ENCODE results near the gene FGD3. TPM values are rescaled to one million over a fixed set of nuclear protein-coding genes. Genes with fewer than 3 reads are reported as not detected.

Gene FGD3
- polyA plus RNA-seq, 1 donor (not counting 4 experiments of a cell fraction or from before 2014, with no cell fraction given) = 0.21 TPM

DNA sequence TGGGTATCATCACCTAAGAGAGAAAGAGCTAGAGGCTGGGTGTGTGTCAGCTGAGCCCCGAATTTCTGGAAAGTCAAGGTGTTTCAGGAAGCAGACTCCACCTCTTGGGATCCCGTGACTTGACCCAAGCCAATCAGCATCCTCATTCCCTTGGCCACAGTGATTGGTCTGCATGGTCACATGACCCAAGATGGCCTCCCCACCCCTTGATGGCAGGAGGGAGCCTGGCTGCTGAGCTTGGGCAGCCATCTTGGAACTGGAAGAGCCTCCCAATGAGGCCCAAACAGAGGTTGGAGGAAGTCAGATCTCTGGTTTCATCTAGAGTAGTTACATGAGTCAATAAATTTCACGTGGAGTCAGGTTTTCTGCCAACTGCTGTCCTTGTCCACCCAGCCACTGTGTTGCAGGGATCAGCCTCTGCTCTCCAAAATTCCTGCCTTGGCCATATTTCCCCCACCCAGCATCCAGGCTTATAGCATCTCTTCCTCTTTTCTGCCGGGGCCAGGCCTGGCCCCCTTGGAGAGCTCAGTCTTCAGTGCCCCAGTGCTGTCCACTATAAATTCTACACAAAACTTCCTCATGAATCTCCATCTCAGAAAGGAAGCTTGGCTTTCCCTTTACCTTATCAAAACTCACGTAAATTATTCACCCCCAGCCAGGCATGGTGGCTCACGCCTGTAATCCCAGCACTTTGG, 93.9 kb downstream of the FGD3 start:
- no peak overlapping the region for H3K9ac ChIP-seq (ENCODE audit: control insufficient read depth, extremely low read depth, insufficient read depth, low read length)
- no peak for DNase-seq (ENCODE audit: low read depth, low spot score)
- TF ChIP-seq, protein P1, sequence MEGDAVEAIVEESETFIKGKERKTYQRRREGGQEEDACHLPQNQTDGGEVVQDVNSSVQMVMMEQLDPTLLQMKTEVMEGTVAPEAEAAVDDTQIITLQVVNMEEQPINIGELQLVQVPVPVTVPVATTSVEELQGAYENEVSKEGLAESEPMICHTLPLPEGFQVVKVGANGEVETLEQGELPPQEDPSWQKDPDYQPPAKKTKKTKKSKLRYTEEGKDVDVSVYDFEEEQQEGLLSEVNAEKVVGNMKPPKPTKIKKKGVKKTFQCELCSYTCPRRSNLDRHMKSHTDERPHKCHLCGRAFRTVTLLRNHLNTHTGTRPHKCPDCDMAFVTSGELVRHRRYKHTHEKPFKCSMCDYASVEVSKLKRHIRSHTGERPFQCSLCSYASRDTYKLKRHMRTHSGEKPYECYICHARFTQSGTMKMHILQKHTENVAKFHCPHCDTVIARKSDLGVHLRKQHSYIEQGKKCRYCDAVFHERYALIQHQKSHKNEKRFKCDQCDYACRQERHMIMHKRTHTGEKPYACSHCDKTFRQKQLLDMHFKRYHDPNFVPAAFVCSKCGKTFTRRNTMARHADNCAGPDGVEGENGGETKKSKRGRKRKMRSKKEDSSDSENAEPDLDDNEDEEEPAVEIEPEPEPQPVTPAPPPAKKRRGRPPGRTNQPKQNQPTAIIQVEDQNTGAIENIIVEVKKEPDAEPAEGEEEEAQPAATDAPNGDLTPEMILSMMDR (optimal IDR thresholded peaks at IDR 0.05 in 1 of 3, IDR thresholded peaks at IDR 0.05 in 1 of 3, conservative IDR thresholded peaks at IDR 0.05 in 1 of 3; ENCODE audit: extremely low read depth in 1 of 3, insufficient read depth in 2 of 3, low read length in 3 of 3) = no peak
- no peak for TF ChIP-seq EZH2 (IDR thresholded peaks at IDR 0.05; ENCODE audit: low read length)
- no peaks in the 10 kb centered on the region for H3K36me3 ChIP-seq (ENCODE audit: control insufficient read depth in 2 of 2, extremely low read depth in 1 of 2, insufficient read depth in 2 of 2, low read length in 2 of 2)
- FAIRE-seq = no peak
- no peaks in the 10 kb centered on the region for H3K9me3 ChIP-seq (ENCODE audit: control insufficient read depth, low read depth, low read length)
- no peak overlapping the region for H2AFZ ChIP-seq (ENCODE audit: control insufficient read depth, low read length)
- H3K4me3 ChIP-seq (ENCODE audit: control insufficient read depth in 2 of 3, extremely low read depth in 1 of 3, insufficient read depth in 2 of 3, low read depth in 1 of 3, low read length in 3 of 3) = no peak overlapping the region
- dilution Hi-C loops (cut with MboI; ENCODE audit: extremely low pct_ligation_motif_present, low sequenced_read_pairs) = no loop called here
- H4K20me1 ChIP-seq (ENCODE audit: control insufficient read depth, extremely low read depth, insufficient read depth, low read length) = no peaks in the 10 kb centered on the region
- no peaks in the 10 kb centered on the region for H3K4me1 ChIP-seq (ENCODE audit: control insufficient read depth, extremely low read depth, insufficient read depth, low read length)
- H3K27me3 ChIP-seq (ENCODE audit: control insufficient read depth, extremely low read depth, insufficient read depth, low read length) = no peaks in the 10 kb centered on the region
- H3K4me2 ChIP-seq (ENCODE audit: control insufficient read depth, extremely low read depth, insufficient read depth, low read depth, low read length) = no peak overlapping the region
- H3K79me2 ChIP-seq (ENCODE audit: control insufficient read depth, insufficient read depth, low read length) = no peaks in the 10 kb centered on the region
- no peaks in the 10 kb centered on the region for H3K9me1 ChIP-seq (ENCODE audit: control insufficient read depth, extremely low read depth, insufficient read depth, low read length)
- no peak overlapping the region for H3K27ac ChIP-seq (ENCODE audit: control insufficient read depth, insufficient read depth, low read length)

- Histone ChIP-seq H3K4me1 (ENCODE audit: control insufficient read depth, extremely low read depth, insufficient read depth, low read length) (no peaks in the 10 kb centered on the region), H3K4me3 (ENCODE audit: control insufficient read depth in 2 of 3, extremely low read depth in 1 of 3, insufficient read depth in 2 of 3, low read depth in 1 of 3, low read length in 3 of 3) (no peak overlapping the region), H4K20me1 (ENCODE audit: control insufficient read depth, extremely low read depth, insufficient read depth, low read length) (no peaks in the 10 kb centered on the region), H2AFZ (ENCODE audit: control insufficient read depth, low read length) (no peak overlapping the region), H3K79me2 (ENCODE audit: control insufficient read depth, insufficient read depth, low read length) (no peaks in the 10 kb centered on the region), H3K36me3 (ENCODE audit: control insufficient read depth in 2 of 2, extremely low read depth in 1 of 2, insufficient read depth in 2 of 2, low read length in 2 of 2) (no peaks in the 10 kb centered on the region), H3K27me3 (ENCODE audit: control insufficient read depth, extremely low read depth, insufficient read depth, low read length) (no peaks in the 10 kb centered on the region), H3K27ac (ENCODE audit: control insufficient read depth, insufficient read depth, low read length) (no peak overlapping the region), H3K4me2 (ENCODE audit: control insufficient read depth, extremely low read depth, insufficient read depth, low read depth, low read length) (no peak overlapping the region), H3K9me3 (ENCODE audit: control insufficient read depth, low read depth, low read length) (no peaks in the 10 kb centered on the region), H3K9ac (ENCODE audit: control insufficient read depth, extremely low read depth, insufficient read depth, low read length) (no peak overlapping the region), H3K9me1 (ENCODE audit: control insufficient read depth, extremely low read depth, insufficient read depth, low read length) (no peaks in the 10 kb centered on the region)
- dilution Hi-C loops (cut with MboI; ENCODE audit: extremely low pct_ligation_motif_present, low sequenced_read_pairs) = no loop called here
- no peak for TF ChIP-seq EZH2 (IDR thresholded peaks at IDR 0.05; ENCODE audit: low read length)
- TF ChIP-seq, protein P1 (optimal IDR thresholded peaks at IDR 0.05 in 1 of 3, IDR thresholded peaks at IDR 0.05 in 1 of 3, conservative IDR thresholded peaks at IDR 0.05 in 1 of 3; ENCODE audit: extremely low read depth in 1 of 3, insufficient read depth in 2 of 3, low read length in 3 of 3) = no peak
- no peak for DNase-seq (ENCODE audit: low read depth, low spot score)
- FAIRE-seq = no peak
Measured at GRCh38 chr9:93043122-93043521, 95.8 kb downstream of the FGD3 start.

Measured in keratinocyte (primary cell).